Stimulated activated CD8-positive, alpha-beta memory T cell treated with anti-CD3 and anti-CD28 coated beads, Interleukin-7, amount 100 ng/mL, for 24 hours (primary cell): ENCODE data around the gene ADRA2C.

Source experiments
- DNase-seq: peaks from one replicate; pipeline ENCODE4 v3.0.0-alpha.2; 2020; ENCODE audit warnings: low read depth

ADRA2C gene

GRCh38 chr4:3766036-3766784 lies at the start of gene ADRA2C:
Gene ADRA2C (plus strand): TSS chr4:3766385. CDS start chr4:3766607, 222 bp downstream.
- no peak for DNase-seq

DNA sequence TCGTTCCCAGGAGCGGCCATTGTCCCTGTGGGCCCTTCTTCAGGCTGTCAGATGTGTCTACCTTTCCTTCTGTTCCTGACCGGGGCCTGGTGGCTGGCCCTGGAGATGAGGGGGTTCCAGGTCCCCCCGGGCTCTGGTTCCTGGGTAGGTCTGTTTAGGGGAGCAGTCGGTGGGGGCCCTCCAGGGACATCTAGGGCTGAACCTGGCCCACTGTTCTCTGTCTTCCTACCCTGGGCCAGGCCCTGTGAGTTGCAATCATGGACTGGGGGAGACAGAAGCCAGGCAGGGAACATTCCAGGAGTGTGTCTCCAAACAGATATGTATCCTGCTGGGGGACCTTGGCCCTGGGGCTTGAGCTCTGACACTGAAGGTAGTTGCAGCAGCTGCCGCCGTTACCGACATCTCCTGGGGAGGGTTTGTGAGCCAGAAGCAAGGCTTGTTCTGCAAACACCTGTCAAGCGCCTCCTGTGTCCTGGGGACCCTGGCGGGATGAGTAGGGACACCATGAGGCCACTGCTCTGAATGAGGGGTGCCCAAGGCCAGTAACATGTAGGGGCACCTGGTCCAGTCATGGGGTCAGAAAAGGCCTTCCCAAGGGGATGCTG lies 49.5 kb upstream of the ADRA2C start:
- no peak for DNase-seq

DNA sequence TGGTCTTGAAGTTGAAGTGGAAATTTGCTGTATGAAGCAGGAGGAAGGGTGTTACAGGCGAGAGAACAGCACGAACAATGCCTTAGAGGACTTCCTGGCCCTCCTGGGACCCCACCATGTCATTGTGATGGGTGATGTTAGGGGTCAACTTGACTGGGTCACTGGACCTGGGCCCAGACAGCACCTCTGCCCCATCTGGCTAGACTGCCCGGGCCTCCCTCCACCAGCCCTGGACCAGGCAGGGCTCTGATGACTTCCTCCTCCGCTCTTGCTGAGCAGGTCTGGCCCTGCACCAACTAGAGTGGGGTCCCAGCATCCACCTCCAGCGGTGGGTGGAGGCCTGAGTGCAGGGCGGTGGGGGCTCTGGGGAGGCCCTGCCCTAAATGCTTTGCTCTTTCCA lies 48.9 kb upstream of the ADRA2C start:
- no peak for DNase-seq

DNA sequence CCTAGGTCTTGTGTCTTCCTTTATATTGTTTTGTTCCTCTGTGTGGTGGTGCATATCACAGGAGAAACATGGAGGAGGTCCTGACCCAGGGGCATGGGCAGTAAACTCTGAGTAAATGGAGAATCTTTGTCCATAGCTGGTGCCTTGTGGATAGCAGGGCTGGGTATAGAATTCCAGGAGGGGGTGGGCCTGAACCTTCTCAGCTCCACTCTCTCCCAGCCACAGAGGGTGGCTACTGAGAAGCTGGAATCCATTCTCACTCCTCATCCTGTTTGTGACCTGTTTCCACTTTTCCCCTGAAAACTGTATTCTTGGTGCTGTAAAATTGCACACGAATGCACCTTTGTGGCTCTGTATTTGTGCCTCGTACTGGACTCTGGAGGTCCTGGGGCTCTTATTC lies 47.7 kb upstream of the ADRA2C start:
- no peak for DNase-seq

- no peak for DNase-seq
Observed at GRCh38 chr4:3719191-3719590, 47.0 kb upstream of the ADRA2C start.

DNA sequence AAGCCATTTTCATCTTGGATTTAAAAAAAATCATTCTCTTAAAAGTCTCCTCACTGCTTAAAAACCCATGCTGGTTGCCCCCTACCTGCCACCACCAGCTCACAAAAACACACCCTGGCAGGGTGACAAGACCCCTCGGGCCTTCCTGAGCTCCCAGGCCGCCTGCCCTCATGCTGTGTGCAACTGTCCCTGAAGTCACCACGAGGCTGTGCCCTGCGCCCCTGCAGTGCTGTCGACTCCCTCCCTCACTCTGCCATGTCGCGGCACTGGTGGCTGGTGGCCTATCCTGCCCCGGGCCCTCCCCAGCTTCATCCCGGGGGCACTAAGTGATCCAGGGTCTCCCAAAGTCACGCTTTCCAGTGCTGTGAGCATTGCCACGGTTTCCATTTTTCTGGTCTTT lies 46.3 kb upstream of the ADRA2C start:
- DNase-seq, result no peak

- DNase-seq, result no peak
Observed at GRCh38 chr4:3720466-3720865, 45.7 kb upstream of the ADRA2C start.

- DNase-seq, result no peak
Observed at GRCh38 chr4:3721186-3721585, 45.0 kb upstream of the ADRA2C start.

DNA sequence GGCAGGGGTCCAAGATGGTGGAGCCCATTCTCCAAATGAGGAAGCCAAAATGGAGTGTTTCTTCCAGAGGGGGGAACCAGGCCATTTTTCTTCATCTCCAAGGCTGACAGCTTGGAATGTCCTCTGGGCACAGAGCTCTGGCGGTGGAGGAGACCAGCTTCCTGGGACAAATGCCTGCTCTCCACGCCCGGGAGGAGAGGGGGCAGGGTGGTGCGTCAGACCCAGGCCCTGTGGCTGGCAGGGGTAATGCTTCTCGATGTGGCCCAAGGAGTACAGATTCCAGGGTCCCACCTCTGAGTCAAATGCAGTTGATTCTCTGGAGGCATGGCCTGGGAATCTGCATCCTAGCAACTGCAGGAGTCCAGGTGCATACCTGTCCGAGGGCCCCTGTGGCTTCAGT lies 44.6 kb upstream of the ADRA2C start:
- DNase-seq, result no peak

DNA sequence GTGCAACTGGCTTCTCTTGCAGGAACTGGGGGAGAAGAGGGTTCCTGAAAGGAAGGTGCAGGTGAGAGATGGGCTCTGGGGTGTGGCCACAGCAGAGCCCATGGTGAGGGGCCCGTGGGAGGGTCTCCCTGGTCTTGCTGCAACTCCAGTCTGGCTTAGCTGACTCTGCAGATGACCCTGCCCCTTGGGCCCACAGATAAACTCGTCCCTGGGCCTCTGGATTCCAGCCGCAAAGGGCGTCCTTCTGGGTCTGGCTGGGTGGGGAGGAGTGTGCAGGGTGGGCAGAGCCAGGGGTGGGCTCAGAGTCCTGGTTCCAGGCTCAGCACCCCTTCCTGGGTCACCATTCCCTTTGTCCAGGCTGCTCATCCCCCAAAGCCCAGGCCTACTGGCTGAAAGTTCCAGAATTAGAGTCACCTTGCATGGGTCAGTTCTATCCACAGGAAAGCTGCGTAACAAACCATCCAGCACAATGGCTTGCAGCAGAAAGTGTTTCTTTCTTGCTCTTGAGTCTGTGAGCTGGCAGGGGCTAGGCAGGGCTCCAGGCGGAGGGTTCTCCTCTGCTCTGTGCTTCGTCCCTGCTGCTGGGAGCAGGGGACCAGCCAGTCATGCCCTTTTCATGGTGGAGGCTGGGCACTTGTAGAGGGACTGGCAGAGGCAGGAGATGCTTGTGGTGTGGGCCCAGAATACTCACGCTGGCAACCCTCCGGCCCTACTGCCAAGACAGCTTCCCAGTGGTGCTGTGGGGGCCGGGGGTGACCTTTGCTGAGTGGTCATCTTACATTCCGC lies 43.5 kb upstream of the ADRA2C start:
- DNase-seq, result no peak

DNA sequence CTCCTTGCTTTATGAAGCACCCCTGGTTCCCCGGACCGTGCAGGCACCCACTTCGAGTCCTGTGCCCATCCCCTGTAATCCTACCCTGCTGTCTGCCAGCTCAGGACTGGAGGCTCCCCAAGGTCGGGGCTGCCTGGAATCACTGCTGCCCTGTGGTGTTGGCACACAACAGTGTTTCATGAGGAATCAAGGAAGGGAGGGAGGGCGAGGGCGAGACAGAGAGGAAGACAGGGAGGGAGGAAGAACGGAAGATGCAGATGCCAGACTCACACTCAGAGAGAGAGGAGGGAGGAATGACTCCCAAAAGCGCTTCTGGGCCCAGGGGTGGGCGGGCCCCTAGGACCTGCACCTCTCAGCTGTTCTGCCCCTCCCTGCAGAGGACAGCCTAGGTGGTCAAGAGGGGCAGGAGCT lies 42.9 kb upstream of the ADRA2C start:
- no peak for DNase-seq

DNA sequence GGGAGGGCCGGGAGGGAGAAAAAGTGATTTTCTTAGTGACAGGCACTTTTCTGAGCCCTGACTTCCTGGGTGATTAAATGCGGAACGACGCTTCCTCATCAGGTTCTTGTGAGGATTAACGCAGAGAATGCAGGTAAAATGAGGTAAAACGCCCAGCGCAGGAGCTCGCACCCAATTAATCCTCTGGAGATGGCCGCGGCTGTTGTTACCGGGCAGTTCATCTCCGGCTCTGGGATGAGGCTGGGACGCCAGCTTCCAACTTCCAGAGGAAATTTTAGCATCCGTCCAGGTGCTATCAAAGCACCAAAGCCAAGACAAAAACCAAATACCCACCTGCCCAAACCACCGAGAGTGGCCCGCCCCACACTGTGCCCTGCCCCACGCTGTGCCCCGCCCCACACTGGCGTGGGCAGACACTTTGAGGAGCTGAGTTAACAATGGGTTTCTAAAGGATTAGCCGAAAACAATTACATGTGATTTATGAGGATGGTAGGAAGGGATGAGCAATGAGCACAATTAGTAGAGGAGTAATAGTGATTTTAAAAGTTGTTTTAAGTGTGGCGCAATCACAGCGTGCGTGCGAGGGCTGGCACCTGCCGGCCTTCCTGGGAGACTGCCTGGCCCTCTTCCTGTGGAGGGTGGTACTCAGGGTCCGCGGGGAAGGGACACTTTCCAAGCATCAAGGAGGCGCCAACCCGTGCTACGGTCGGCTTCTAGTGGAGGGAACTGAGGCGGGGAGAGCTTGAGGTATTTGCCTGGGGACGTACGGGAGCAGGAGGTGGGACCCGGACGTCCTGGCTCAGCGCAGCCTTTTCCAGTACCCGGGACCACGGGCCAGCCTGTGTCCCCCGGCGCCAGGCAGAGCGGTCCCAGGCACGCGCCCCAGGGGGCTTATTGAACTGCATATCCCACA lies 41.6 kb upstream of the ADRA2C start:
- DNase-seq, result no peak

DNA sequence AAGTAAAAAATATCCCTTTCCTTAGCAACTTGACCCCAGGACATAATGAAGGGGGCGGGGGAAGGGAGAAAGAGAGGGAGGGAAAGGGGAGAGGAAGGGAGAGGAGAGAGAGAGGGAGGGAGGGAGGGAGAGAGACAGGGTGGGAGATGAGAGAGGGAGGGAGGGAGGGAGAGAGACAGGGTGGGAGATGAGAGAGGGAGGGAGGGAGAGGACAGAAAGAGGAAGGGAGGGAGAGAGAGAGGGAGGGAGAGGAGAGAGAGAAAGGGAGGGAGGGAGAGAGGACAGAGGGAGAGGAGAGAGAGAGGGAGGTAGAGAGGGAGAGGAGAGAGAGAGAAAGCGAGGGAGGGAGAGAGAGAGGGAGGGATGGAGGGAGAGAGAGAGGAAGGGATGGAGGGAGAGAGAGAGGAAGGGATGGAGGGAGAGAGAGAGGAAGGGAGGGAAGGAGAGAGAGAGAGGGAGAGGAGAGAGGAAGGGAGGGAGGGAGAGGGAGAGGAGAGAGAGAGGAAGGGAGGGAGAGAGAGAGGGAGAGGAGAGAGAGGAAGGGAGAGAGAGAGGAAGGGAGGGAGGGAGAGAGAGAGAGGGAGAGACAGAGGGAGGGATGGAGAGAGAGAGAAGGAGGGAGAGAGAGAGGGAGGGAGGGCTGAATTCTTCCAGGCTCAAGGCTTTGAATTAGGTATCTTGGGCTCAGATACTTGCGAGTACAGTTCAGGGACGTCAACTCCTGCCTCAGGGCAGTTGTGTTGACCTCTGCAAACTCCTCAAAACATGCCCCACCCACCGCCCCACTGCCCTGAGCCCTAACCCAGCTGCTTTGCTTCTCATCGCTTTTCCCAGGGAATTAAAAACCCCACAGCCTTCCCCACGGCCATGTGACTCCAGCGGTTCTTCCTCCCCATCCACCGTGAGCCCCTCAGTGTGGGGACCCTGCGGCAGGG lies 40.0 kb upstream of the ADRA2C start:
- DNase-seq, result no peak

DNA sequence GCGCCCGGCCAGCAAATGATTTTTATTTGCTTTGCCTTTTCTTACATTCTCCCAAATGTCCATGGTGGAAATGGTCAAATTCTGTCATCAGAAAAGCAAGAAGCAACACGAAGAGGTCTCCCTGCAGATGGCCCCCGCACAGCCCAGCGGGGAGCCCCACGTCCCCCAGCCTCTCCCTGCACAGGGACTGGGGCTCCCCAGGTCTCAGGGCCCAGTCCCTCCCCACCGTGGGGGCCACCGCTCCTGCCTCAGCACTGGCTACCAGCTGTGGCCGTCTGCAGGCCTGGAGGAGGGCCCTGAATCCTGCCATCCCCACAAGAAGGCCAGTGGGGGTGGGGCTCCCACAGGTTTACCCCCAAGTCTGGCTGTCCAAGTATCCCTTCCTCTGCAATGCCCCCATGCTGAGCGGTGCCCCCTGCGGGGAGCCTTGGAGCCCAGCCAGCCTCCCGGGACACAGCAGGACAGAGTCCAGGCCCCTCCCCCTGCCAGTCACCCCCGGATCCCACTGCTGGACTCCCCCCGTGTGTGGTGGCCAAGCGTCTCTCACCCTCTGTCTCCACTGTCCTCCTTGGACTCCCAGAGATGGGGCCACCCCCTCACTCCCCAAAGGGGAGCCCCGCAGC lies 38.2 kb upstream of the ADRA2C start:
- no peak for DNase-seq

DNA sequence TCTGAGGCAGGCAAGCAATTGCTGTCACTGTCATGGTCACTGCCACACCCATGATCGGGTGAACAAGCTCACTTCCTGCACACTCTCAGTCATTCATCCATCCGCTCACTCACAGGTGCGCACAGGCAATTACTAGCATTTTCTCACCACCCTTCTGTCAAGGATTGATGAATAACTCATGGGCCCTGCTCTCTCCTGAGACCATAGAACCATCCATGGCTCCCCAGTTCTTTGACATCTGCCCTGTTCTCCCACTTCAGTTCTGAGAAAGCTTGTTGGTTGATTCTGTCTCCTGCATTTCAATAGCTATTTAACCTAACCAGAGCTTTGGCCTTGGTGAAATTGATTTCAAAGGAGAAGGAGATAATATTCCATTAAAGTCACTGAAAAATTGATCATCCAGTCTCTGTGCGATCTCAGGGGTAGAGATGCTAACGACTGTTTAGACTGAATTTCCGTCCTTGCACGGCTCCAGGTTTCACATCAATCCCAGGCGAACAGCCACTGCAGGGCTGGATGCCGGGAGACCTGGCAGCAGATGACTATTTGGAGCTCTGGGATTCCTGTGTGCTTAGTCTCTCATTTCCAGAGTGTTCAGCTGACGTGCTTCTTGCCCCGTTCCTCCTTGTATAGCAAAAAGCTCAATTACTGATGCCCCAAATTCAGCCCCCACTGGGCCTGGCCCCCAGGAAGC lies 36.9 kb upstream of the ADRA2C start:
- DNase-seq, result no peak

DNA sequence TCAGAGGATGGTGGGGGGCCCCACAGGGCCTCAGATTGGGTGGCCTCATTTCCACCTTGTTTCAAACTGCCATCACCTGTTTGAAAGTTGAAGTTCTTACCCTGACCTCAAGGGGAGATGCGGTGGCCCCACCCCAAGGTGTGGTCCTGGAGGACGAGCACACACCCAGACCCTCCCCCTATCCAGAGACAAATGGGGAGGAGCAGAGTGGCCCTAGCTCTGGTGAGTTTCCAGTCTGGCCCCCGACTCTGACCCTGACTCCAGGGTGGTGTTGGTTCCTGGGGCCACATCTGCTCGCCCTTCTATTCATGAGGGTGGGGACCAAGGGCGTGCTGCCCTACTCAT lies 36.3 kb upstream of the ADRA2C start:
- no peak for DNase-seq

DNA sequence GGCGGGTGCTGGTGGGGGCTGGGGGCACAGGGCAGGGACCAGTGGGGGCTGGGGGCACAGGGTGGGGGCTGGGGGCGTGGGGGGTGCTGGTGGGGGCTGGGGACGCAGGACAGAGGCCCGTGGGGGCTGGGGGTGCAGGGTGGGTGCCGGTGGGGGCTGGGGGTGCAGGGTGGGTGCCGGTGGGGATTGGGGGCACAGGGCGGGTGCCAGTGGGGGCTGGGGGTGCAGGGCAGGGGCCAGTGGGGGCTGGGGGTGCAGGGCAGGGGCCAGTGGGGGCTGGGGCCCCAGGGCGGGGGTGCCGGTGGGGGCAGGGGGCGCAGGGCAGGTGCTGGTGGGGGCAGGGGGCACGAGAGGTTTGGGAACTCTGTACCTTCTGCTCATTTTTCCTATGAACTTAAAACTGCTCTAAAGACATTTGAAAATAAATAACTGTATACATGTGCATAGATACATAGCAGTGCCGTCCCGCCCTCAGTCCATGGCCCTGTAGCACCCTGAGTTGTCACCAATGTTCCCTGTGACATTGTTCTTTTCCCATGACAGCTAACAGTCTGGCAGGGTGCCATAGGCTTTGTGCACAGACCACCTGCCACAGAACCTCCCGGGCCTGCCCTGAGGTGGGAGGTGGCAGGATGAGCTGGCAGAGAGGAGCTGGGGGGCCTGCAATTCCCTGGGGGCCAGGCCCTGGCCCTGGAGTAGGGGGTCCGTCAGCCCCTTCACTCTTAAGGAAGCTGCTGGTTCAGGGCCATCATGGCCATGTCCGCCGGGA lies 35.6 kb upstream of the ADRA2C start:
- no peak for DNase-seq

GRCh38 chr4:3732076-3733028 lies 33.8 kb upstream of the ADRA2C start:
- no peak for DNase-seq
